ENCODE measurements around the gene CMTM3.

GRCh38 chr16:66562409-66562808 lies 42.1 kb upstream of the CMTM3 start:
- TF ChIP-seq CTCF (IDR thresholded peaks at IDR 0.05) = no peak
- no peak for TF ChIP-seq EP300 (IDR thresholded peaks at IDR 0.05)
